KOPT-K1 (cell line): ENCODE data around the gene FOXO6.

Source experiments
- H3K27ac ChIP-seq: fragments of 200-600 bp; sonication (generic); 2 replicates; pipeline ENCODE4 v1.5.1; 2016; ENCODE audit warnings: antibody characterized with exemption, mild to moderate bottlenecking, low read depth, low read length; ENCODE audit not compliant: poor library complexity, severe bottlenecking
- H3K36me3 ChIP-seq: fragments of 200-600 bp; sonication (generic); 2 replicates; pipeline ENCODE4 v1.5.1; 2017; ENCODE audit warnings: antibody characterized with exemption, mild to moderate bottlenecking, low read length, moderate library complexity; ENCODE audit not compliant: insufficient read depth
- H3K9me3 ChIP-seq: fragments of 200-600 bp; sonication (generic); 2 replicates; pipeline ENCODE4 v1.5.1; 2017; ENCODE audit warnings: antibody characterized with exemption, low read length, mild to moderate bottlenecking; ENCODE audit not compliant: insufficient read depth, poor library complexity, severe bottlenecking

Gene FOXO6

GRCh38 chr1:41390573-41390972, 29.3 kb downstream of the FOXO6 start:
- Histone ChIP-seq H3K36me3 (no peaks in the 10 kb centered on the region), H3K9me3 (no peaks in the 10 kb centered on the region), H3K27ac (no peak overlapping the region)

GRCh38 chr1:41391834-41392527, 30.7 kb downstream of the FOXO6 start:
- Histone ChIP-seq H3K36me3 (no peaks in the 10 kb centered on the region), H3K9me3 (no peaks in the 10 kb centered on the region), H3K27ac (no peak overlapping the region)

GRCh38 chr1:41392528-41392924, 31.3 kb downstream of the FOXO6 start:
- Histone ChIP-seq H3K36me3 (no peaks in the 10 kb centered on the region), H3K9me3 (no peaks in the 10 kb centered on the region), H3K27ac (no peak overlapping the region)

- H3K9me3 ChIP-seq: no peaks in the 10 kb centered on the region
Measured at GRCh38 chr1:41393716-41394368, 32.6 kb downstream of the FOXO6 start.

GRCh38 chr1:41394369-41394744, 33.1 kb downstream of the FOXO6 start:
- Histone ChIP-seq H3K36me3 (no peaks in the 10 kb centered on the region), H3K9me3 (no peaks in the 10 kb centered on the region), H3K27ac (no peak overlapping the region)

More at GRCh38 chr1:41393716-41394368, 32.6 kb downstream of the FOXO6 start:
- no peaks in the 10 kb centered on the region for H3K36me3 ChIP-seq
- no peak overlapping the region for H3K27ac ChIP-seq

GRCh38 chr1:41394959-41395956, 34.0 kb downstream of the FOXO6 start:
- no peaks in the 10 kb centered on the region for H3K36me3 ChIP-seq
- no peaks in the 10 kb centered on the region for H3K9me3 ChIP-seq
- no peak overlapping the region for H3K27ac ChIP-seq

DNA sequence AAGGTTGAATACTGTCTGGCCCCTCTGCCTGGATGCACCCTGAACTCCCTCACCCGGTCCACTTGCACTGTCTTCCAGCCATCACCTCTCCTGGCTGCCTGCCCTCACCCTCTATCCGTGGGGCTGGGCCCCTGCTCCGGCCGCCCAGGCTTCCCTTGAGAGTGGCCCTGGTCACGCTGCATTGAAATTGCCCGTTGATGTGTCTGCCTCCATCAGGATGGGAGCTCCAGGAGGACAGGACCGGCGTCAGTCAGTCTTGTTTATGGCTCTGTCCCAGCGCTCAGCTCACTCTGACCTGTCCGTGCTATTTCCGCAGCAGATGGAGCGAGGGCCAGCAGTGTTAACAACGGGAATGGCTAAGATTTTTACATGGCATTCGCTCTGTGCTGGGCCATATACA, 34.9 kb downstream of the FOXO6 start:
- no peak overlapping the region for H3K27ac ChIP-seq
- no peaks in the 10 kb centered on the region for H3K36me3 ChIP-seq
- no peaks in the 10 kb centered on the region for H3K9me3 ChIP-seq

GRCh38 chr1:41397020-41397419, 35.8 kb downstream of the FOXO6 start:
- no peaks in the 10 kb centered on the region for H3K9me3 ChIP-seq
- no peak overlapping the region for H3K27ac ChIP-seq
- no peaks in the 10 kb centered on the region for H3K36me3 ChIP-seq

DNA sequence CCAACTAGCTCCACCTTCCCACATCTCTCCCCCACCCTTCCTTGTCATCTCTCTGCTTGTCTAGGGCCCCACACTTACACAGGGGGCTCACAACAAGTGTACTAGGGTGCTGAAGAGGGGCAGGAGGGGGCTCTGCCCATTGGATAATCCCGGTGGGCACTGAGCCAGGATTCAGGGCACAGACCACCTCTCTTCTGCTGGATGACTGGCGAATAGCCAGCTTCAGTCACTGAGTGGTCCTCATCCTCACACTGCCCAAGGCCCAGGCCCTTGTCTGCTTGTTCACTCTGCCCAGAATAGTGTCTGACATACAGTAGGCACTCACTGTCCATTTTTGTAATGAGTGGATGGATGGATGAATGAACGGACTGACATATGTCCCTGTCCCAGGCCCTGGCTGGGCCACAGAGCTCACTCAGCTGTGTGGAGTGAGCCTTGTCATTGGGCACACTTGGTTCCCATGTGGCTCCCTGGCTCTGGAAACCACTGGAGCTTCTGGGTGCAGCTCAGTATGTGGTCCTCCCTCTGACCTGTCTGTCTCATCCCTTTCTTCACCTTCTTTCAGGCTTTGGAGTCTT, 36.6 kb downstream of the FOXO6 start:
- H3K27ac ChIP-seq: no peak overlapping the region
- no peaks in the 10 kb centered on the region for H3K9me3 ChIP-seq
- H3K36me3 ChIP-seq: no peaks in the 10 kb centered on the region

- no peaks in the 10 kb centered on the region for H3K9me3 ChIP-seq
- H3K36me3 ChIP-seq: no peaks in the 10 kb centered on the region
- no peak overlapping the region for H3K27ac ChIP-seq
Measured at GRCh38 chr1:41399145-41399795, 38.0 kb downstream of the FOXO6 start.

GRCh38 chr1:41400225-41400624, 39.0 kb downstream of the FOXO6 start:
- Histone ChIP-seq H3K27ac (no peak overlapping the region), H3K9me3 (no peaks in the 10 kb centered on the region), H3K36me3 (no peaks in the 10 kb centered on the region)

DNA sequence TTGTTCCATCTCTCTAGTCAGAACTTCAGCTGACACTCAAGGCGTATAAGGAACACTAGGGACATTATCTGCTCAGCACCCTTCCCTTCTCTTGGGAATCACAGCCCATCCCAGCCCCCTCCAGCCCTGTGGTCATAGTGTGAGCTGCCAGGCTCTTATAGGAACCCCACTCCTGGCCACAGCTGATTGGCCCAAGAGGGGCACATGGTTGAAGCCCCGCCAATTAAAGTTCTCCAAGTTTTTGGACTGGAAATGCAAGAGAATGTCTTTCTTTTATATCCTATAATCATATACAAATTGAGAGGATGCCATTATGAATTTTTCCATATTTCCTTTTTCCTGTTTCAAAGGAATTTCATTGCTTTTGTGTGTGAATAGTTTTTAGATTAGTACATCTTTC, 40.7 kb downstream of the FOXO6 start:
- Histone ChIP-seq H3K9me3 (no peaks in the 10 kb centered on the region), H3K27ac (no peak overlapping the region), H3K36me3 (no peaks in the 10 kb centered on the region)

DNA sequence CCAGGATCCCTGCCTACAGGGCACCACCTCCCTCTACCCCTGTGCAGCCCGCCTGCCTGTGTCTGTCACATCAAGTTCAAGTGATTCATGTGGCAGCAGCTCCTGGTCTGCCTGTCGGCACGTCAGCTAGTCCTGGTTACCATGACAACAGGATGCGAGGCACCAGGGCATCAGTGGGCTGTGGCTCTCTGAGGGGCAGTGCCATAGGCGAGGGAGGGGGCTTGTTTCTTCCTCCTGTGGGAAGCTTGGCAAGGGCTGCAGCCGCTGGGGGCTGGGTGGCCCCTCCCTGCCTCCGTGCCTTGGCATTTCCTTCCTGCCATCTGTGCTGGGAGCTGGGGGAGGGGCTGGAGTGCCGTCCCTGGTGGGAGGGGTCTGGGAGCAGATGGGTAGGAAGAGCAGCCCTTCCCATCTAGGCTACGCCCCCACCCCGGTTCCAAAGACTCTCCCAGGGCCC, 43.1 kb downstream of the FOXO6 start:
- Histone ChIP-seq H3K27ac (no peak overlapping the region), H3K9me3 (no peaks in the 10 kb centered on the region), H3K36me3 (no peaks in the 10 kb centered on the region)

DNA sequence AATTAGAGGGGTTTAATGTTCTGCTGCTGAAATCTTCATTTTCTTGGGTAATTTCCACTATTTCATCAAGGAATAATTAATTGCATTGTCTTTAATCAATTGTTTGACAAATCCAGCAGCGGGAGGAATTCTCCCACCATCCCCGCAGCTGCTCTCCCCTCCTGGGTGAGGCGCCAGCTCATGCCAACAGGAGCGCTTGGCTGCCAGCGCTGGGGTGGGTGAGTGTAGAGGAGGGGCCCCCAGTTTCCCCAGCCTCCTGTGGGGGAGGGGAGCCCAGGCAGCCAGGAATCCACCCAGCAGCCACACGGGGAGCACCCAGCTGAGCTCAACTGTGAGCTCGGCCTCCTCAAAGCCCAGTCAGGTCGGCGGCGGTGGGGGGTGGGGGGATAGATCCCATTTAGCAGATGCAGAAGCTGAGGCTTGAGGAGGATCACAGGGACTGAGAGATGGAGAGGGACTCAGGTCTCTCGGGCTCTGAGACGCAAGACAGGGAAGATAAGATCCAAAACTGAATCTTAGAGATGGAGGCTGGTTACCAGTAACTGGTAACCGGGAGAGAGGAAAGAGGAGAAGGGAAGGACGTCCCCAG, 46.5 kb downstream of the FOXO6 start:
- Histone ChIP-seq H3K9me3 (peaks cover 7% of the 10 kb centered on the region), H3K27ac (no peak overlapping the region), H3K36me3 (no peaks in the 10 kb centered on the region)
